DOHH2 (cell line): ENCODE measurements around the gene NFKBIZ.

ENCODE experiments used
- EZH2phosphoT487 ChIP-seq: fragments of 200-600 bp; sonication (generic); IDR thresholded peaks from 2 replicates; pipeline ENCODE4 v1.6.1; 2017; ENCODE audit warnings: borderline replicate concordance, mild to moderate bottlenecking, antibody characterized with exemption, low read length, moderate library complexity, mixed read lengths
- TF ChIP-seq, protein P1 (sequence below): fragments of 200-600 bp; sonication (generic); IDR thresholded peaks from one replicate; pipeline ENCODE4 v1.5.1; 2014; ENCODE audit warnings: antibody characterized with exemption, mild to moderate bottlenecking, low read depth, low read length; ENCODE audit not compliant: poor library complexity, severe bottlenecking

DNA sequence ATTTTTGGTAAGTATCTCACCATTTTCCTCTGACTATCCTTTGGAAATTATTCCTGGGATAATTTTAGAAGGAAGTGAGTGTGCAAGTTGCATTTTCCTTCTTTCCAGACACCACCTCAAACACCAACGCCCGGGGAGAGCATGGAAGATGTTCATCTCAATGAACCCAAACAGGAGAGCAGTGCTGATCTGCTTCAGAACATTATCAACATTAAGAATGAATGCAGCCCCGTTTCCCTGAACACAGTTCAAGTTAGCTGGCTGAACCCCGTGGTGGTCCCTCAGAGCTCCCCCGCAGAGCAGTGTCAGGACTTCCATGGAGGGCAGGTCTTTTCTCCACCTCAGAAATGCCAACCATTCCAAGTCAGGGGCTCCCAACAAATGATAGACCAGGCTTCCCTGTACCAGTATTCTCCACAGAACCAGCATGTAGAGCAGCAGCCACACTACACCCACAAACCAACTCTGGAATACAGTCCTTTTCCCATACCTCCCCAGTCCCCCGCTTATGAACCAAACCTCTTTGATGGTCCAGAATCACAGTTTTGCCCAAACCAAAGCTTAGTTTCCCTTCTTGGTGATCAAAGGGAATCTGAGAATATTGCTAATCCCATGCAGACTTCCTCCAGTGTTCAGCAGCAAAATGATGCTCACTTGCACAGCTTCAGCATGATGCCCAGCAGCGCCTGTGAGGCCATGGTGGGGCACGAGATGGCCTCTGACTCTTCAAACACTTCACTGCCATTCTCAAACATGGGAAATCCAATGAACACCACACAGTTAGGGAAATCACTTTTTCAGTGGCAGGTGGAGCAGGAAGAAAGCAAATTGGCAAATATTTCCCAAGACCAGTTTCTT is 3.9 kb downstream of the NFKBIZ start:
- TF ChIP-seq, protein P1, sequence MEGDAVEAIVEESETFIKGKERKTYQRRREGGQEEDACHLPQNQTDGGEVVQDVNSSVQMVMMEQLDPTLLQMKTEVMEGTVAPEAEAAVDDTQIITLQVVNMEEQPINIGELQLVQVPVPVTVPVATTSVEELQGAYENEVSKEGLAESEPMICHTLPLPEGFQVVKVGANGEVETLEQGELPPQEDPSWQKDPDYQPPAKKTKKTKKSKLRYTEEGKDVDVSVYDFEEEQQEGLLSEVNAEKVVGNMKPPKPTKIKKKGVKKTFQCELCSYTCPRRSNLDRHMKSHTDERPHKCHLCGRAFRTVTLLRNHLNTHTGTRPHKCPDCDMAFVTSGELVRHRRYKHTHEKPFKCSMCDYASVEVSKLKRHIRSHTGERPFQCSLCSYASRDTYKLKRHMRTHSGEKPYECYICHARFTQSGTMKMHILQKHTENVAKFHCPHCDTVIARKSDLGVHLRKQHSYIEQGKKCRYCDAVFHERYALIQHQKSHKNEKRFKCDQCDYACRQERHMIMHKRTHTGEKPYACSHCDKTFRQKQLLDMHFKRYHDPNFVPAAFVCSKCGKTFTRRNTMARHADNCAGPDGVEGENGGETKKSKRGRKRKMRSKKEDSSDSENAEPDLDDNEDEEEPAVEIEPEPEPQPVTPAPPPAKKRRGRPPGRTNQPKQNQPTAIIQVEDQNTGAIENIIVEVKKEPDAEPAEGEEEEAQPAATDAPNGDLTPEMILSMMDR, result no peak
- TF ChIP-seq EZH2phosphoT487, result no peak
